Body of pancreas (tissue), 4 donors: ENCODE results near the gene RSRC1.

Experiments
- POLR2A ChIP-seq, 3 donors: fragments of 450-650 bp; IDR thresholded peaks; one replicate each; pipeline ENCODE4 v1.6.1; 2016; ENCODE audit warnings: antibody characterized with exemption in 3 of 3, mild to moderate bottlenecking in 2 of 3
- TF ChIP-seq, protein P1 (sequence below), 7 experiments: fragments of 450-650 bp in 4 of 7; fragments of 200-600 bp in 3 of 7; sonication (generic) in 3 of 7; IDR thresholded peaks; one replicate each; pipeline ENCODE4 v1.5.1; 2016 to 2019; ENCODE audit warnings: antibody characterized with exemption in 7 of 7

DNA sequence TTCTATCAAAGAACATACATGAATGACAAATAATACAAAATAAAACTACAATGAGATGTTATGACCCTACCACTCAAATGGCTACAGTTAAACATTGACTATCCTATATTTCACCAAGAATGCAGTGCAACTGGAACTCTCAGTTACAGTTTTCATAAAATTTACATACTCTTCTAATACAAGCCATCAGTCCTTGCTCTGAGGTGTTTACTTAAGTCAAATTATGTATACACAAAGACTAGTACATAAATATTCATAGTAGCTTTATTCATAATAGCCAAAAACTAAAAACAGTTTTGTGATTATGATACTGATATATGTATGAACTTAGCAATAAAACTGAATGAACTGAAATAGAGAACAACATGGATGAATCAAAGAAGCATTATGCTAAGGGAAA lies 480.3 kb downstream of the RSRC1 start:
- TF ChIP-seq, protein P1, sequence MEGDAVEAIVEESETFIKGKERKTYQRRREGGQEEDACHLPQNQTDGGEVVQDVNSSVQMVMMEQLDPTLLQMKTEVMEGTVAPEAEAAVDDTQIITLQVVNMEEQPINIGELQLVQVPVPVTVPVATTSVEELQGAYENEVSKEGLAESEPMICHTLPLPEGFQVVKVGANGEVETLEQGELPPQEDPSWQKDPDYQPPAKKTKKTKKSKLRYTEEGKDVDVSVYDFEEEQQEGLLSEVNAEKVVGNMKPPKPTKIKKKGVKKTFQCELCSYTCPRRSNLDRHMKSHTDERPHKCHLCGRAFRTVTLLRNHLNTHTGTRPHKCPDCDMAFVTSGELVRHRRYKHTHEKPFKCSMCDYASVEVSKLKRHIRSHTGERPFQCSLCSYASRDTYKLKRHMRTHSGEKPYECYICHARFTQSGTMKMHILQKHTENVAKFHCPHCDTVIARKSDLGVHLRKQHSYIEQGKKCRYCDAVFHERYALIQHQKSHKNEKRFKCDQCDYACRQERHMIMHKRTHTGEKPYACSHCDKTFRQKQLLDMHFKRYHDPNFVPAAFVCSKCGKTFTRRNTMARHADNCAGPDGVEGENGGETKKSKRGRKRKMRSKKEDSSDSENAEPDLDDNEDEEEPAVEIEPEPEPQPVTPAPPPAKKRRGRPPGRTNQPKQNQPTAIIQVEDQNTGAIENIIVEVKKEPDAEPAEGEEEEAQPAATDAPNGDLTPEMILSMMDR (IDR thresholded peaks at IDR 0.05): no peak
- no peak for TF ChIP-seq POLR2A (IDR thresholded peaks at IDR 0.05)
